ENCODE data around the gene ORAI1. TPM values are rescaled to one million over a fixed set of nuclear protein-coding genes. Genes with fewer than 3 reads are reported as not detected.

Gene ORAI1
- total RNA-seq, 2 donors from 2014 or later = 4.7 to 6.6 TPM

- ATAC-seq (ENCODE audit: insufficient number of reproducible peaks, low FRiP score, low read depth) = no peak
- H3K4me1 ChIP-seq (ENCODE audit: control insufficient read depth in 1 of 2, low read depth in 2 of 2) = peaks cover 31 to 58% of the 10 kb centered on the region in 2 donors
- H3K27ac ChIP-seq = peak overlapping the region; percentile 45 to 66
Observed at GRCh38 chr12:121579190-121579791, 47.0 kb upstream of the ORAI1 start.

GRCh38 chr12:121579981-121580868, 46.1 kb upstream of the ORAI1 start:
- Histone ChIP-seq H3K27me3 (replicated peaks; ENCODE audit: insufficient read depth) (no peaks in the 10 kb centered on the region), H3K9me3 (no peaks in the 10 kb centered on the region), H3K4me1 (ENCODE audit: control insufficient read depth in 1 of 2, low read depth in 2 of 2) (peaks cover 31 to 58% of the 10 kb centered on the region in 2 donors), H3K36me3 (no peaks in the 10 kb centered on the region), H3K27ac (peak overlapping the region; percentile 66 to 78), H3K4me3 (peak overlapping the region; percentile 84)
- TF ChIP-seq CTCF (IDR thresholded peaks at IDR 0.05) = no peak
- DNase-seq (ENCODE audit: low spot score) (no peak), ATAC-seq (ENCODE audit: insufficient number of reproducible peaks, low FRiP score, low read depth) (peak; percentile 24)

More at GRCh38 chr12:121579190-121579791, 47.0 kb upstream of the ORAI1 start:
- no peaks in the 10 kb centered on the region for H3K27me3 ChIP-seq (replicated peaks; ENCODE audit: insufficient read depth)
- H3K9me3 ChIP-seq = no peaks in the 10 kb centered on the region
- TF ChIP-seq CTCF (IDR thresholded peaks at IDR 0.05) = no peak
- no peak for DNase-seq (ENCODE audit: low spot score)
- peaks cover under 1% of the 10 kb centered on the region for H3K36me3 ChIP-seq
- peak overlapping the region; percentile 84 for H3K4me3 ChIP-seq

- H3K27me3 ChIP-seq (replicated peaks; ENCODE audit: insufficient read depth) = no peaks in the 10 kb centered on the region
- H3K9me3 ChIP-seq = no peaks in the 10 kb centered on the region
- peaks cover 30 to 55% of the 10 kb centered on the region in 2 donors for H3K4me1 ChIP-seq (ENCODE audit: control insufficient read depth in 1 of 2, low read depth in 2 of 2)
- H3K36me3 ChIP-seq = no peaks in the 10 kb centered on the region
- DNase-seq (ENCODE audit: low spot score) (no peak), ATAC-seq (ENCODE audit: insufficient number of reproducible peaks, low FRiP score, low read depth) (no peak)
- no peak for TF ChIP-seq CTCF (IDR thresholded peaks at IDR 0.05)
- peak within 1 kb of the TSS; percentile 66 to 78 for H3K27ac ChIP-seq
- peak within 1 kb of the TSS; percentile 84 for H3K4me3 ChIP-seq
Observed at GRCh38 chr12:121580959-121581685, 45.2 kb upstream of the ORAI1 start, which contains the start of gene KDM2B. Gene KDM2B (minus strand): TSS chr12:121581023. CDS start chr12:121580911, 112 bp downstream.

GRCh38 chr12:121581686-121582429, 44.5 kb upstream of the ORAI1 start:
- Histone ChIP-seq H3K27ac (peak overlapping the region; percentile 66 to 78), H3K4me1 (ENCODE audit: control insufficient read depth in 1 of 2, low read depth in 2 of 2) (peaks cover 23 to 50% of the 10 kb centered on the region in 2 donors)
- TF ChIP-seq CTCF (IDR thresholded peaks at IDR 0.05) = no peak

More at GRCh38 chr12:121581686-121582429, 44.5 kb upstream of the ORAI1 start:
- no peaks in the 10 kb centered on the region for H3K9me3 ChIP-seq
- H3K27me3 ChIP-seq (replicated peaks; ENCODE audit: insufficient read depth) = no peaks in the 10 kb centered on the region
- ATAC-seq (ENCODE audit: insufficient number of reproducible peaks, low FRiP score, low read depth) (no peak), DNase-seq (ENCODE audit: low spot score) (no peak)
- no peaks in the 10 kb centered on the region for H3K36me3 ChIP-seq
- peak overlapping the region; percentile 84 for H3K4me3 ChIP-seq

Data from thoracic aorta (tissue), 2 donors.